IMR-90 (cell line): ENCODE data around the gene ZMIZ1. TPM values are rescaled to one million over a fixed set of nuclear protein-coding genes. Genes with fewer than 3 reads are reported as not detected.
A peak's percentile ranks its signal among the peaks of the same experiment; 100 is the strongest.

Experiments
- ATAC-seq: fragments of 200-7000 bp; cut with Tn5 transposase; 2 replicates; pipeline ENCODE4 v1.9.1; 2020; ENCODE audit warnings: low read depth, mild to moderate bottlenecking, moderate library complexity
- BruUV-seq: library from RNA; stranded (reverse); fragments of 400-500 nt; replicated peaks from 2 replicates; lab custom pipeline; 2021; lab: Mats Ljungman, UMichigan
- CTCF ChIA-PET: fragments of 300-600 bp; formaldehyde crosslinking; extraction: SDS; loops from one replicate; lab custom pipeline; 2021; ENCODE audit warnings: antibody characterized with exemption; lab: Yijun Ruan, JAX
- POLR2A ChIA-PET: fragments of 300-600 bp; sonication (Branson Sonifier 250); formaldehyde crosslinking; loops from one replicate; lab custom pipeline; 2022; ENCODE audit warnings: antibody characterized with exemption; ENCODE audit not compliant: unreplicated experiment; lab: Charles Lee
- DNase-seq: peaks from one replicate; pipeline ENCODE4 v3.0.0; 2013
- H2AFZ ChIP-seq: replicated peaks from 2 replicates; pipeline ENCODE3; 2013; ENCODE audit warnings: low read length, mild to moderate bottlenecking; ENCODE audit not compliant: poor library complexity
- H2AK5ac ChIP-seq: 2 replicates; pipeline ENCODE4 v1.6.1; 2013; ENCODE audit warnings: low read depth, low read length, inconsistent platforms
- H2AK9ac ChIP-seq: replicated peaks from 2 replicates; pipeline ENCODE3; 2013; ENCODE audit warnings: mild to moderate bottlenecking, low read depth, low read length, moderate library complexity; ENCODE audit not compliant: poor library complexity
- H2BK120ac ChIP-seq: 2 replicates; pipeline ENCODE4 v1.6.1; 2013; ENCODE audit warnings: low read depth, low read length, inconsistent platforms
- H2BK15ac ChIP-seq: 3 replicates; pipeline ENCODE4 v1.6.1; 2013; ENCODE audit warnings: low read depth, low read length, inconsistent platforms
- H2BK20ac ChIP-seq: 2 replicates; pipeline ENCODE4 v1.6.1; 2013; ENCODE audit warnings: low read depth, mild to moderate bottlenecking, inconsistent platforms, low read length, moderate library complexity
- H2BK5ac ChIP-seq: 2 replicates; pipeline ENCODE4 v1.6.1; 2013; ENCODE audit warnings: mild to moderate bottlenecking, low read depth, low read length, inconsistent platforms; ENCODE audit not compliant: poor library complexity, severe bottlenecking
- H3K14ac ChIP-seq: replicated peaks from 2 replicates; pipeline ENCODE4 v1.6.1; 2013; ENCODE audit warnings: low read depth, low read length, inconsistent platforms
- H3K18ac ChIP-seq: 2 replicates; pipeline ENCODE4 v1.6.1; 2013; ENCODE audit warnings: low read depth, low read length, control low read depth
- H3K23ac ChIP-seq: 2 replicates; pipeline ENCODE4 v1.6.1; 2013; ENCODE audit warnings: low read depth, low read length, inconsistent platforms
- H3K27ac ChIP-seq: 2 replicates; pipeline ENCODE4 v1.5.1; 2013; ENCODE audit warnings: mild to moderate bottlenecking, control low read depth, low read length; ENCODE audit not compliant: insufficient read depth
- H3K27me3 ChIP-seq: 2 replicates; pipeline ENCODE4 v1.6.1; 2013; ENCODE audit warnings: low read length; ENCODE audit not compliant: control insufficient read depth, insufficient read depth
- H3K36me3 ChIP-seq: 2 replicates; pipeline ENCODE4 v1.6.1; 2013; ENCODE audit warnings: low read length, mixed read lengths; ENCODE audit not compliant: control insufficient read depth, insufficient read depth
- H3K4ac ChIP-seq: 2 replicates; pipeline ENCODE4 v1.6.1; 2013; ENCODE audit warnings: low read depth, low read length, inconsistent platforms
- H3K4me1 ChIP-seq: 2 replicates; pipeline ENCODE4 v1.6.1; 2013; ENCODE audit warnings: low read length, mixed read lengths; ENCODE audit not compliant: control insufficient read depth, insufficient read depth
- H3K4me2 ChIP-seq: 2 replicates; pipeline ENCODE4 v1.6.1; 2013; ENCODE audit warnings: low read depth, mild to moderate bottlenecking, control low read depth, low read length, moderate library complexity
- H3K4me3 ChIP-seq: 2 replicates; pipeline ENCODE4 v1.5.1; 2013; ENCODE audit warnings: low read depth, mild to moderate bottlenecking, control low read depth, low read length, moderate library complexity; ENCODE audit not compliant: insufficient read depth
- H3K56ac ChIP-seq: 2 replicates; pipeline ENCODE4 v1.6.1; 2013; ENCODE audit warnings: low read length, inconsistent platforms; ENCODE audit not compliant: insufficient read depth; ENCODE audit errors: extremely low read depth
- H3K79me1 ChIP-seq, 2 experiments: 2 replicates each; pipeline ENCODE4 v1.6.1; 2013; ENCODE audit warnings: low read length in 2 of 2, inconsistent platforms in 1 of 2, low read depth in 1 of 2
- H3K9ac ChIP-seq: 2 replicates; pipeline ENCODE4 v1.6.1; 2013; ENCODE audit warnings: low read depth, low read length, control low read depth
- H3K9me1 ChIP-seq: 2 replicates; pipeline ENCODE4 v1.6.1; 2013; ENCODE audit warnings: low read length, inconsistent platforms; ENCODE audit not compliant: insufficient read depth
- H3K9me3 ChIP-seq: 2 replicates; pipeline ENCODE4 v1.6.1; 2013; ENCODE audit warnings: low read length; ENCODE audit not compliant: control insufficient read depth, insufficient read depth
- H4K20me1 ChIP-seq: 2 replicates; pipeline ENCODE4 v1.6.1; 2013; ENCODE audit warnings: low read length, inconsistent platforms; ENCODE audit not compliant: insufficient read depth
- H4K5ac ChIP-seq: 2 replicates; pipeline ENCODE4 v1.6.1; 2013; ENCODE audit warnings: mild to moderate bottlenecking, low read depth, low read length, control low read depth
- H4K8ac ChIP-seq, 2 experiments: 2 replicates each; pipeline ENCODE4 v1.6.1; 2013; ENCODE audit warnings: low read depth in 2 of 2, low read length in 2 of 2, control low read depth in 1 of 2, inconsistent platforms in 1 of 2
- H4K91ac ChIP-seq: 2 replicates; pipeline ENCODE4 v1.6.1; 2013; ENCODE audit warnings: low read depth, low read length, inconsistent platforms; ENCODE audit not compliant: insufficient read depth
- CHD1 ChIP-seq: IDR thresholded peaks from 2 replicates; pipeline ENCODE4 v1.6.1; 2012; ENCODE audit warnings: low read depth, low read length, improper control_type of control experiment
- CTCF ChIP-seq: conservative IDR thresholded peaks from 2 replicates; pipeline ENCODE4 v1.5.1; 2012; ENCODE audit warnings: mild to moderate bottlenecking, low read depth, low read length, improper control_type of control experiment
- FOS ChIP-seq: fragments of 150-350 bp; IDR thresholded peaks from 2 replicates; pipeline ENCODE4 v1.6.1; 2016; ENCODE audit warnings: low read depth, low read length
- MXI1 ChIP-seq: IDR thresholded peaks from 2 replicates; pipeline ENCODE4 v1.6.1; 2012; ENCODE audit warnings: low read depth, mild to moderate bottlenecking, low read length, moderate library complexity, borderline replicate concordance
- RCOR1 ChIP-seq: IDR thresholded peaks from 2 replicates; pipeline ENCODE4 v1.6.1; 2012; ENCODE audit warnings: mild to moderate bottlenecking, low read length, improper control_type of control experiment; ENCODE audit not compliant: insufficient replicate concordance
- RFX5 ChIP-seq: IDR thresholded peaks from 2 replicates; pipeline ENCODE4 v1.8.0; 2012; ENCODE audit warnings: low read depth, mild to moderate bottlenecking, low read length, moderate library complexity
- WGBS, 2 experiments: methylation state at CpG; one replicate each; pipeline versions ENCODE4 v1.1.5 to v1.1.7; 2013; ENCODE audit warnings: missing lambda C conversion rate in 2 of 2; ENCODE audit not compliant: insufficient read length in 1 of 2; ENCODE audit errors: extremely low coverage in 2 of 2; 5-methylcytosine and 5-hydroxymethylcytosine counted together
- dilution Hi-C: fragments of 300-500 bp; cut with HindIII; formaldehyde crosslinking; loops from one replicate; pipeline ENCODE4 v1.14.3; 2018; ENCODE audit warnings: low sequenced_read_pairs; ENCODE audit not compliant: unreplicated experiment
- in situ Hi-C: fragments of 300-500 bp; cut with MboI; formaldehyde crosslinking; loops from 3 replicates; pipeline ENCODE4 v1.14.3; 2019; ENCODE audit warnings: low sequenced_read_pairs, inconsistent platforms, mixed read lengths
- intact Hi-C: fragments of 100-400 bp; cut with micrococcal nuclease; formaldehyde crosslinking; loops from 2 replicates; pipeline ENCODE4 v1.10.0; 2022
- polyA plus RNA-seq, 3 experiments: library from polyadenylated mRNA; depleted of rRNA; stranded (reverse); fragments of >200 nt; gene quantifications; 2 replicates each; pipeline ENCODE4 v1.2.3, GENCODE V29; 2012; ENCODE audit warnings: low replicate concordance in 1 of 3
- total RNA-seq: library from RNA; depleted of rRNA; stranded (reverse); fragments of >200 nt; gene quantifications from 2 replicates; pipeline ENCODE4 v1.2.3, GENCODE V29; 2012

Gene ZMIZ1
- total and polyA plus RNA-seq, 2 of the 4 experiments (the other 2 are of a cell fraction) = 6.6 to 48.7 TPM

GRCh38 chr10:79248341-79249185, 179.8 kb downstream of the ZMIZ1 start:
- dilution Hi-C loops = no loop called here
- no peaks in the 10 kb centered on the region for H3K9me3 ChIP-seq
- TF ChIP-seq RFX5 = no peak
- no peak for TF ChIP-seq RCOR1
- no peak for TF ChIP-seq MXI1
- TF ChIP-seq CHD1 = no peak
- no peak for TF ChIP-seq CTCF
- no peak for TF ChIP-seq FOS
- peak overlapping the region; percentile 7 for H3K23ac ChIP-seq
- in situ Hi-C loops = no loop called here
- H2AK5ac ChIP-seq = no peak overlapping the region; the same call in 1 of the 2 replicates
- no peak overlapping the region for H4K8ac ChIP-seq
- H3K4me1 ChIP-seq = peaks cover 30% of the 10 kb centered on the region
- no peak overlapping the region for H2BK120ac ChIP-seq
- no peak overlapping the region for H4K91ac ChIP-seq
- no peak overlapping the region for H3K14ac ChIP-seq
- H3K9me1 ChIP-seq = peaks cover 70% of the 10 kb centered on the region
- H3K27ac ChIP-seq = no peak overlapping the region
- H3K9ac ChIP-seq = no peak overlapping the region
- H3K79me1 ChIP-seq = peaks cover 38 to 100% of the 10 kb centered on the region in 2 experiments
- H4K20me1 ChIP-seq = peaks cover 100% of the 10 kb centered on the region
- peak overlapping the region; percentile 76 for H2AK9ac ChIP-seq
- H3K56ac ChIP-seq = no peak overlapping the region
- H3K36me3 ChIP-seq = peaks cover 14% of the 10 kb centered on the region
- ChIA-PET CTCF (interaction anchor here (0.5 kb wide), 1 partner anchor 1202 kb away, joined by 3 read pairs; no protein-coding TSS in a partner anchor), POLR2A (no interaction called here)
- H3K4me2 ChIP-seq = no peak overlapping the region
- H2BK15ac ChIP-seq = no peak overlapping the region
- no peak overlapping the region for H2BK5ac ChIP-seq
- no peaks in the 10 kb centered on the region for H3K27me3 ChIP-seq
- WGBS, 2 experiments = 33% methylated on average over 1 of the region's 12 CpGs; no CpG with 5 or more reads in 1 of the 2 experiments
- no peak for ATAC-seq
- no peak overlapping the region for H2BK20ac ChIP-seq
- intact Hi-C loops = no loop called here
- H2AFZ ChIP-seq = no peak overlapping the region
- H4K5ac ChIP-seq = no peak overlapping the region
- no peak overlapping the region for H3K4me3 ChIP-seq
- H3K18ac ChIP-seq = no peak overlapping the region
- no TSS peak for BruUV-seq
- no peak overlapping the region; the same call in 1 of the 2 replicates for H3K4ac ChIP-seq
- DNase-seq = no peak
